GOT3 (cell line): ENCODE results near the gene ATP10D.
"Not testable (repeated sequence)": the region's sequence is repeated elsewhere in the genome, so short reads cannot be mapped to it uniquely, and the experiment has no call there.

Experiments used
- DNase-seq: peaks from one replicate; lab custom pipeline; 2025; ENCODE audit warnings: mixed read lengths; lab: John Stamatoyannopoulos, UW

The ATP10D gene

GRCh38 chr4:47488706-47489105 is 3.6 kb downstream of the ATP10D start:
- no peak for DNase-seq

GRCh38 chr4:47490550-47490949 is 5.5 kb downstream of the ATP10D start:
- no peak for DNase-seq

GRCh38 chr4:47493238-47494123 is 8.4 kb downstream of the ATP10D start:
- no peak for DNase-seq

- no peak for DNase-seq
These were observed 9.0 kb downstream of the ATP10D start for GRCh38 chr4:47494124-47494430.

- DNase-seq, result no peak
These were observed 13.8 kb downstream of the ATP10D start for GRCh38 chr4:47498899-47499298.

GRCh38 chr4:47499700-47500099 is 14.6 kb downstream of the ATP10D start:
- no peak for DNase-seq

- DNase-seq, result no peak
These were observed 15.7 kb downstream of the ATP10D start for GRCh38 chr4:47500776-47501175.

- no peak for DNase-seq
These were observed 20.1 kb downstream of the ATP10D start for GRCh38 chr4:47505147-47505546.

GRCh38 chr4:47505666-47506065 is 20.6 kb downstream of the ATP10D start:
- no peak for DNase-seq

GRCh38 chr4:47510506-47511143 is 25.6 kb downstream of the ATP10D start:
- no peak for DNase-seq

GRCh38 chr4:47513461-47513860 is 28.4 kb downstream of the ATP10D start:
- no peak for DNase-seq

GRCh38 chr4:47519239-47519883 is 34.3 kb downstream of the ATP10D start:
- no peak for DNase-seq

- no peak for DNase-seq
These were observed 40.2 kb downstream of the ATP10D start for GRCh38 chr4:47525154-47525819.

- no peak for DNase-seq
These were observed 41.2 kb downstream of the ATP10D start for GRCh38 chr4:47526281-47526680.

GRCh38 chr4:47528646-47529045 is 43.6 kb downstream of the ATP10D start:
- not testable (repeated sequence) for DNase-seq

GRCh38 chr4:47530801-47531200 is 45.7 kb downstream of the ATP10D start:
- DNase-seq, result no peak

GRCh38 chr4:47531241-47531953 is 46.3 kb downstream of the ATP10D start:
- DNase-seq, result no peak

- DNase-seq, result no peak
These were observed 46.9 kb downstream of the ATP10D start for GRCh38 chr4:47531954-47532321.

GRCh38 chr4:47532658-47533057 is 47.6 kb downstream of the ATP10D start:
- DNase-seq, result no peak

- no peak for DNase-seq
These were observed 48.7 kb downstream of the ATP10D start for GRCh38 chr4:47533689-47534347.

- no peak for DNase-seq
These were observed 49.7 kb downstream of the ATP10D start for GRCh38 chr4:47534772-47535171.
